Activated T-cell treated with anti-CD3 and anti-CD28 coated beads, Interleukin-2, amount 50 U/mL, for 4 hours (primary cell): ENCODE measurements around the gene CCDC187. TPM values are rescaled to one million over a fixed set of nuclear protein-coding genes. Genes with fewer than 3 reads are reported as not detected.

Experiments
- ATAC-seq, 2 donors: fragments of 200-7000 bp; cut with Tn5 transposase; one replicate each; pipeline ENCODE4 v1.10.0; 2021
- DNase-seq: peaks from one replicate; pipeline ENCODE4 v3.0.0-alpha.2; 2020
- H3K27me3 Mint-ChIP-seq: one replicate; pipeline ENCODE4 v1.8.0; 2021; ENCODE audit warnings: low read depth, mixed read lengths
- H3K36me3 Mint-ChIP-seq: one replicate; pipeline ENCODE4 v1.8.0; 2022; ENCODE audit warnings: mixed read lengths; ENCODE audit not compliant: insufficient read depth
- H3K4me1 Mint-ChIP-seq: one replicate; pipeline ENCODE4 v1.8.0; 2021; ENCODE audit warnings: low read depth, mixed read lengths
- H3K4me3 Mint-ChIP-seq: one replicate; pipeline ENCODE4 v1.8.0; 2021; ENCODE audit warnings: mild to moderate bottlenecking, moderate library complexity, mixed read lengths
- H3K9me3 Mint-ChIP-seq: one replicate; pipeline ENCODE4 v1.8.0; 2021; ENCODE audit warnings: mixed read lengths
- total RNA-seq, 3 donors: library from RNA; stranded (reverse); gene quantifications; one replicate each; pipeline ENCODE4 v1.2.1, GENCODE V29; 2021

Gene CCDC187
- total RNA-seq, 3 donors from 2014 or later, result 0.11 TPM; not detected in 2

GRCh38 chr9:136343121-136343883, 39.4 kb upstream of the CCDC187 start:
- DNase-seq, result no peak

DNA sequence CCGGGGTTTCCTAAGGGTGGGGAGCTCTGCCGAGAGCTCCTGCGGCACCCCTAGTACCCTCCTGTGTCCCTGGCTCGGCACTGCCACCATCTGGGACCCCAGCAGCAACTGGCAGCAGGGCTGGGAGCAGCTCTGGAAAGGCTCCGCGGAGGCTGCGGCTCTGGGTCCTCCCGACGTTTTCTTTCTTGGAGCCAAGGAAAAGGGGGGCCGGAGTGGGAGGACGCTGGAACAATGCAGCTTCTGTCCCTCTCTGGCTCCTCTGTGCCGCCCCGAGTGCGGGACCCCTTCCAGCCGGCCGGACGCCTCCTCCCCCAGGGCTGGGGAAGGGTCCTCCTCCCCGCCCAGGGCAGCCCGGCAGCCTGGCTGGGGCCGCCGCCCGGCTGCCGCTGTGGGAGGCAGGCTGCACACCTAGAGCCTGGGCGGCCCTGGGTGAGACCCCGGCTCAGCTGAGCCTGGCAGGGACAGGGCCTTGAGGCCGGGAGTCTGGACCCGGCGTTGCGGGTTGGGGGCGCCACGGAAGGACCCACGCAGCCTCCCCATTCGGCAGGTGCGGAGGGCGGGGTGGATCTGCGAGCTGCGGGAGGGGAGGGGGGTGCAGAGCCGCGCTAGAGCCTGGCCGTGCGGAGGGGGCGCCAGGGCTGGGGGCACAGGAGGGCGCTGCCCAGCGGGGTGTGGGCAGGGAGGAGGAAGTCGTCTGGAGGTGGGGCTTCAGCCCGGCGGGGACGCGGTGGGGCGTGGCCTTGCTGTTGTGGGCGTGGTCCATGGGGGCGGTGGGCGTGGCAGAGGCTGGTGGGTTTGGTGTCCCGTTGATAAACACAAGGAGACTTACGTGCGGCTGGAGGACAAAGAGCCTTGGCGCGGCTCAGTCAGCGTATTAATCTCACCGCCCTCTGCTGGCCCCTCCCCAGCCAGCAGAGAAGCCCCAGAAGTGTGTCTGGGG, 38.6 kb upstream of the CCDC187 start:
- Mint-ChIP-seq H3K4me1 (peaks cover 2% of the 10 kb centered on the region), H3K36me3 (no peaks in the 10 kb centered on the region), H3K27me3 (no peaks in the 10 kb centered on the region), H3K9me3 (no peaks in the 10 kb centered on the region), H3K4me3 (no peak overlapping the region)
- DNase-seq, result peak; percentile 46
- peak; percentile 55 to 69 for ATAC-seq

More at GRCh38 chr9:136343121-136343883, 39.4 kb upstream of the CCDC187 start:
- H3K27me3 Mint-ChIP-seq, result no peaks in the 10 kb centered on the region
- no peak overlapping the region for H3K4me3 Mint-ChIP-seq
- peak in 1 of 2 donors; percentile 3 for ATAC-seq
- H3K36me3 Mint-ChIP-seq, result no peaks in the 10 kb centered on the region
- peaks cover 2% of the 10 kb centered on the region for H3K4me1 Mint-ChIP-seq
- no peaks in the 10 kb centered on the region for H3K9me3 Mint-ChIP-seq

DNA sequence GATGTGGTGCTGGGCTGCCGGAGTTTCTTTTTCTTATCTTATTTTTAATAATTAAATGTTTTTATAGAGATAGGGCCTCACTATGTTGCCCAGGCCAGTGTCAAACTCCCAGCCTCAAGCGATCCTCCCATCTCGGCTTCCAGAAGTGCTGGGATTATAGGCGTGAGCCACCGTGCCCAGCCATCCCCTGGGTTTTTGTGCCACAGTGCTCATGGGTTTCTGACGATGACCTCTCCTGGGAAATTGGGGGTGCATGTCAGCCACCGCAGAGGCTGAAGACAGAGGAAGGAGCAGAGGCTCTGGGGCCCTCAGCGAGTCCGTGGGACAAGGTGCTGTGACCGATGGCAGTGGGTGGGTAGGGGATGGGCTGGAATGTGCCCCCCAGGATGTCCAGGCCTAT, 37.9 kb upstream of the CCDC187 start:
- Mint-ChIP-seq H3K36me3 (no peaks in the 10 kb centered on the region), H3K4me1 (peaks cover 2% of the 10 kb centered on the region), H3K27me3 (no peaks in the 10 kb centered on the region), H3K4me3 (no peak overlapping the region), H3K9me3 (no peaks in the 10 kb centered on the region)
- ATAC-seq (no peak), DNase-seq (no peak)

DNA sequence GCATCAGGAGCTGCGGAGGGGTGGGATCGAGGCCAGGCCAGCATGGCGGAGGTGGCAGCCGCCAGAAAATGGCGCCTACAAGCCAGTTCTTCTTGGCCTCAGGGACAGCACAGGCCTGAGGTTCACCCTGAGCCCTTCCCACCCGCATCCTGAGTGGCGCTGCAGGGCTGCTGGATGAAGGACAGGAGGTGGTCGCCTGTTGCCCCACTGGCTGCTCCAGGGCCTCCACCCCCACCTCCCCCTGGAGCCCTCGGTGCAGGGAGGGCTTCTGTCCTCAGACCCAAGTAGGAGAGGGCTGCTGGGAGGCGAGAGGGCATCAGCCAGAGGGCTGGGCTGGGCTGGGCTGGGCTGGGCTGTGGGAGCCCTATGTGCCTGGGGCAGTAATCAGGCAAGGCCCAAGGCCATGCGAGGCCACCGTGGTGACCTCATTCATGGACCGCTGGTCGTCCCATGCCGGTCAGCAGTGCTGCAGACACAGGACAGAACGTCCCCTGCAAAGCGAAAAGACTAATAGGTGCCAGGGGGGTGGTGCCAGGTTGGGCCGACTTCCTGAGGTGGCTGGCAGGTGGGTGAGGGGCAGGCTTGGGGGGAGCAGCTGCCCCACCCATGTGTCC, 37.3 kb upstream of the CCDC187 start:
- ATAC-seq (no peak), DNase-seq (no peak)
- Mint-ChIP-seq H3K27me3 (no peaks in the 10 kb centered on the region), H3K9me3 (no peaks in the 10 kb centered on the region), H3K4me1 (peaks cover 2% of the 10 kb centered on the region), H3K36me3 (no peaks in the 10 kb centered on the region), H3K4me3 (no peak overlapping the region)

- Mint-ChIP-seq H3K27me3 (no peaks in the 10 kb centered on the region), H3K36me3 (no peaks in the 10 kb centered on the region), H3K4me3 (no peak overlapping the region), H3K4me1 (peaks cover 2% of the 10 kb centered on the region), H3K9me3 (no peaks in the 10 kb centered on the region)
- no peak for DNase-seq
- no peak for ATAC-seq
Measured at GRCh38 chr9:136340356-136341041, 36.6 kb upstream of the CCDC187 start.

- peaks cover 2% of the 10 kb centered on the region for H3K4me1 Mint-ChIP-seq
- no peak for ATAC-seq
- H3K4me3 Mint-ChIP-seq, result no peak overlapping the region
- H3K36me3 Mint-ChIP-seq, result no peaks in the 10 kb centered on the region
- DNase-seq, result no peak
- H3K9me3 Mint-ChIP-seq, result no peaks in the 10 kb centered on the region
- no peaks in the 10 kb centered on the region for H3K27me3 Mint-ChIP-seq
Measured at GRCh38 chr9:136339958-136340310, 36.0 kb upstream of the CCDC187 start.

DNA sequence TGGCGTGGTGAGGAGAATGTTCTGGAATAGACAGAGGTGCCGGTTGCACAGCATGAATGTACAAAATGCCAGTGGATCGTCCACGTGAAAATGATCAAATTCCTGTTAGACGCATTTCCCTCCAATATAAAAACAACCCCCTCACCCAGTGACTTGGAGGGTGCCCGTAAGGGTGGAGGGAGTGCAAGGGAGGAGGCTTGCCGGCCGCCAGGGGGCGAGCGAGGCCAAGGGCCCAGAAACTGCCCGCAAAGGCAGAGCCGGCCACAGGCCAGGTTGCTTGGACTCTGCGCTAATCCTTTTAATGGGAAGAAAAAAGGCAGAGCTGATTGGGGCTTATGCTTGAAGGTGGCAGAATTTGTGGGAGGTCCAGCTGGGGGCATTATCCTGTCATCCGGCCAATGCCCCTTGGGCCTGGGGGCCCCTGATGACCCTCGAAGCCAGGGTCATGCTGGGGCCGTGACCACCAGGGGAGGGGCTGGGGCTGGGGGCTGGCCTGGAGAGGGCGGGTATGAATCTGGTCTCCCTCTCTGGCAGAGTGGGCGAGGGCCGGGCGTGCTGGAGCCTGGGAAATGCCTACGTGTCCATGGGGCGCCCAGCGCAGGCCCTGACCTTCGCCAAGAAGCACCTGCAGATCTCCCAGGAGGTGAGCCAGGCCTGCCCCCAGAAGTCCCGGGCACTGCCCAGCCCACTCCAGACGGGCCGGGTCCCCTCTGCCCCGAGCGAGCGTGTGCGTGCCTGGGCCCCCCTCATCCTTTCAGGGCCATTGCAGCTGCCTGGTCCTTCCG, 35.5 kb upstream of the CCDC187 start:
- peak in 1 of 2 donors; percentile 53 for ATAC-seq
- Mint-ChIP-seq H3K4me1 (peaks cover 2% of the 10 kb centered on the region), H3K27me3 (no peaks in the 10 kb centered on the region), H3K36me3 (no peaks in the 10 kb centered on the region), H3K4me3 (no peak overlapping the region), H3K9me3 (no peaks in the 10 kb centered on the region)
- DNase-seq, result no peak

GRCh38 chr9:136338511-136338910, 34.6 kb upstream of the CCDC187 start:
- Mint-ChIP-seq H3K4me1 (peaks cover 2% of the 10 kb centered on the region), H3K27me3 (no peaks in the 10 kb centered on the region), H3K36me3 (no peaks in the 10 kb centered on the region), H3K9me3 (no peaks in the 10 kb centered on the region), H3K4me3 (no peak overlapping the region)
- no peak for DNase-seq
- ATAC-seq, result no peak

DNA sequence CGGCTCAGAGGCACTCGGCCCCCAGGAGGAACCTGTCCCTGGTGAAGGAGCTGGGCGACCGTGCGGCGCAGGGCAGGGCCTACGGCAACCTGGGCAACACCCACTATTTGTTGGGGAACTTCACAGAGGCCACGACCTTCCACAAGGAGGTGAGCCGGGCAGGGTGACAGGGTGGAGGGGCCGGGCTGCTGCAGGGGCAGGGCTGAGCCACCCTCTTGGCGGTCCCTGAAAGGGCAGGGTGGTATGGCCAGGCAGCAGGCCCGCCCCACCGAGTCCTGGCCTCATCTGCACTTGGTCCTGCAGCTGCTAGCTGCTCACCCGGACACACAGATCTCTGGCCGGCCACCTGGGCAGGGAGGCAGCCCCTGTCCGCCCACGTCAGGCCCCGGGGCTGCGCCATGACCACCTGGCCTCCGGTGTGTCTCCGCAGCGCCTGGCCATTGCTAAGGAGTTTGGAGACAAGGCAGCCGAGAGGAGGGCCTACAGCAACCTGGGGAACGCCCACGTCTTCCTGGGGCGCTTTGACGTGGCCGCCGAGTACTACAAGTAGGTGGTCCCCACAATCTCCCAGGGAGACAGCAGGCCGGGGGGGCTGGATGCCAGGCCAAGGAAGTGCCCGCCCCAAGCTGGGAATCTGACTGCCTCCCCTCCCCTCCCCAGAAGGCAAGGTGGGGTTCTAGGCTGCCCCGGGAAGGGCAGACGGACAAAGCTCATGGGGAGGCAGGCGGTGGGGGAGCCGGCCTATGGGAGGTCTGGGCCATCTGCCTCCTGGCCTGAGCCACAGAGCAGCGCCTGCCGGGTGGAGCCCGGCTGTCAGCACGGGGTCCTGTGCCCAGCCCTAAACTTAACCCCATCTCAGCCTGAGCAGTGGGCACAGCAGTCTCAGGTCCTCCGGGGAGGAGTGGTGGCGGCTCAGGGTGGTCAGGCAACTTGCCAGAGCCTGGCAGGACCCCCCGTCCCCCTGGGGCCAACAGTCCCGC, 33.8 kb upstream of the CCDC187 start:
- H3K4me1 Mint-ChIP-seq, result no peaks in the 10 kb centered on the region
- DNase-seq (no peak), ATAC-seq (no peak)
- H3K36me3 Mint-ChIP-seq, result no peaks in the 10 kb centered on the region
- H3K27me3 Mint-ChIP-seq, result no peaks in the 10 kb centered on the region
- no peak overlapping the region for H3K4me3 Mint-ChIP-seq
- H3K9me3 Mint-ChIP-seq, result no peaks in the 10 kb centered on the region

- Mint-ChIP-seq H3K36me3 (no peaks in the 10 kb centered on the region), H3K4me1 (no peaks in the 10 kb centered on the region), H3K9me3 (no peaks in the 10 kb centered on the region), H3K4me3 (no peak overlapping the region), H3K27me3 (no peaks in the 10 kb centered on the region)
- ATAC-seq (no peak), DNase-seq (no peak)
Measured at GRCh38 chr9:136336881-136337280, 33.0 kb upstream of the CCDC187 start.

DNA sequence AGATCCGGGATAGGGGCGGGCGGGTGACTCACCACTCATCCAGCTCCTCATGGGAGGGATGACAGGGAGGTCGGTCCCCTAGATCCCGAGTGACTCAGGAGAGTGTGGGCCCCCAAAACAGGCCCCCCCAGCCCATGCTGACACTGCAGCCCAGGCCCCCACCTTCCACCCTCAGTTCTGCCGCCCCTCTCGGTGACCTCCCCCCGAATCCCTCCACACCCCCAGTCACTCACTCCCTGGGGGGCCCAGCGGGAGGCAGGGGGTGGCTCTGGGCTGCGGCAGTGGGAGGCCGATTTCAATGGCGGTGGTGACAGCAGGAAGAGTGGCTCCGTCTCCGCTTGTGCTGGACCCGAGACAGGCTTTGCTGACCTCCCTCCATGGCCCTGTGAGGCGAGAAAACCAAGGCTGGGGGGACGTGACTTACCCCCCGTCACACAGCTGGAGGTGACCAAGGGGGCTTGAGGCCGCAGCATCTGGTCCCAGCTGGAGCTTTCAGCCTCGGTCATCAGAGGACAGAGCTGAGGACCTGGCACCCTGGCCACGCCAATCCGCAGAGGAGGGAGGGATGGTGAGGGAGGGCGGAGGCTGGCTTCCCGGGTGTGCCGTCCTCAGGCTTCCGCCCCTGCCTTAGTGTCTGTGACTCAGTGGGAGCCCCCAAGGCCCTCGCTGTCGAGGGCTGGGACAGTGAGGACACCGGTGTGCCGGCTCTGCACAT, 32.4 kb upstream of the CCDC187 start:
- Mint-ChIP-seq H3K4me1 (no peaks in the 10 kb centered on the region), H3K36me3 (no peaks in the 10 kb centered on the region), H3K9me3 (no peaks in the 10 kb centered on the region), H3K4me3 (no peak overlapping the region), H3K27me3 (no peaks in the 10 kb centered on the region)
- ATAC-seq (no peak), DNase-seq (no peak)
